HG03039 (cell line): Measurements from ENCODE around the gene C1orf210.

Experiments used
- ATAC-seq: cut with Tn5 transposase; IDR thresholded peaks from one replicate; pipeline ENCODE4 v1.9.1; 2021; ENCODE audit warnings: mild to moderate bottlenecking, moderate library complexity; ENCODE audit not compliant: unreplicated experiment

C1orf210 gene

DNA sequence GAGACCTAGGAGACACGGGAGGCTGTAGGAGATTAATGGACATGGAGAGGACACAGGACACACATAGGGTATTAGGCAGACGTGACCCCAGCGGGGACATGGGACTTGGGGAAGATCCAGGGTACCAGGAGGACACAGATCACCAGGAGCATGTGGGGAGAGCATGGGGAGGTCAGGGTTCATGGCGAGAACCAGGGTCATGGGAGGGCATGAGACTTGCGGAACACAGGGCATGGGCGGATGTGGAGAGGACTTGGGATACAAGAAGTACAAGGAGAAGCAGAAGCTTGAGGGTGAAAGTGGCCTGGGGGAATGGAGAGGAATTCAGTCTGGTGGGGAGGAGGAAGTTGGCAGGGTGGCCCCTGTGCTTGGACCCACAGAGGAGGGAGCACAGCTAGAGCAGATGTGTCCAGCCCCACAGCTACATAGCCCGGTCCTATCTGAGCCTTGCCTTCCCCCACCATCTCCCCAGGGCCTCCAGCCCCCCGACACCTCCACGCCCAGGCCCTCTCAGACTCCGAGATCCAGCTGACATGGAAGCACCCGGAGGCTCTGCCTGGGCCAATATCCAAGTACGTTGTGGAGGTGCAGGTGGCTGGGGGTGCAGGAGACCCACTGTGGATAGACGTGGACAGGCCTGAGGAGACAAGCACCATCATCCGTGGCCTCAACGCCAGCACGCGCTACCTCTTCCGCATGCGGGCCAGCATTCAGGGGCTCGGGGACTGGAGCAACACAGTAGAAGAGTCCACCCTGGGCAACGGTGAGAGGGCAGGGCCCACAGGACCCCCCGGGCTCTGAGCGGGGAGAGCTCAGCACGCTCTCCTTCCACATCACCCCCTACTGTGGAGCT lies 27.5 kb upstream of the C1orf210 start:
- no peak for ATAC-seq

DNA sequence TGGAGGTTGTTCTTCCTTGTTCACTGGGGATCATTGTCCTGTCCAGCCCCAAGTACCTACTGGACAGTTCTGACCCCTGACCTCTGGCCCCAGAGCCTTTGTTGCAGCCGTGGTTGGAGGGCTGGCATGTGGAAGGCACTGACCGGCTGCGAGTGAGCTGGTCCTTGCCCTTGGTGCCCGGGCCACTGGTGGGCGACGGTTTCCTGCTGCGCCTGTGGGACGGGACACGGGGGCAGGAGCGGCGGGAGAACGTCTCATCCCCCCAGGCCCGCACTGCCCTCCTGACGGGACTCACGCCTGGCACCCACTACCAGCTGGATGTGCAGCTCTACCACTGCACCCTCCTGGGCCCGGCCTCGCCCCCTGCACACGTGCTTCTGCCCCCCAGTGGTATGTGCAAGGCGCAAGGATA lies 26.8 kb upstream of the C1orf210 start:
- no peak for ATAC-seq

DNA sequence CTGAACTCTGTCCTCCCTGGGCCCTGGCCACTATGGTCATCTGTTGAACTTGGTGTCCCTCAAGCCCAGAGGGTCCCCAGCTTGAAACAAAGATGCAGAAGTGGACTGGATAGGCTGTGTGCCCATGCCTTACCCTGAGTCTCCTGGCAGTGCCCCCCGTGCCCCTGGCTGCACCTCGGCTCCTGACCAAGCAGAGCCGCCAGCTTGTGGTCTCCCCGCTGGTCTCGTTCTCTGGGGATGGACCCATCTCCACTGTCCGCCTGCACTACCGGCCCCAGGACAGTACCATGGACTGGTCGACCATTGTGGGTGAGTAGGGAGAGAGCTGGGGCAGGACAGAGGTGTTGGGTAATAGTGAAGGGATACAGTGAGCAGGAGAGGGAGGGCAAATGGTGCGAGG lies 26.1 kb upstream of the C1orf210 start:
- no peak for ATAC-seq

DNA sequence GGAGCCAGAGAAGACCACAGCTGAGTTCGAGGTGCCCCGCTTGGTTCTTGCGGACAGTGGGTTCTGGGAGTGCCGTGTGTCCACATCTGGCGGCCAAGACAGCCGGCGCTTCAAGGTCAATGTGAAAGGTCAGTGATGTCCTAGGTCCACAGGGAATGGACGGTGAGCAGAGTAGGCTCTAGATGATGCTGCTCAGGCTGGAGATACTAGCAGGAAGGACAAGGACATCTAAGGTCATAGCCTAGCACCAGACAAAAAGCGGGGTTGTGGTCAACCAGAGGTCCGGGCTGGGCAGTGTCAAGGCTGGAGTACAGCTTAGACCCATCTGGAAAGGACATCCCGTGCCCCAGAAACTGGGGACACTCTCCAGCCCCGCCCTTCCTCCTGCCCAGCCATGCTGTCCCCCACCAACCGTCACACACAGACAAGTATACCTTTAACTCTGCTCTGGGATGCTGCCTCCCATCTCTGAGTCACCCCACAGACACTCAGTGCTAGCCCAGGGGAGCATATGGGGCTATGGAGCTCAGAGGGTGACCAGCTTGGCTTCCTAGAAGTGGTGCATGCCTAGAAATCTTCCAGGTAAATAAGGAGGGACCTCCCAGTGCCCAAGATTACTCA lies 24.1 kb upstream of the C1orf210 start:
- ATAC-seq: no peak

DNA sequence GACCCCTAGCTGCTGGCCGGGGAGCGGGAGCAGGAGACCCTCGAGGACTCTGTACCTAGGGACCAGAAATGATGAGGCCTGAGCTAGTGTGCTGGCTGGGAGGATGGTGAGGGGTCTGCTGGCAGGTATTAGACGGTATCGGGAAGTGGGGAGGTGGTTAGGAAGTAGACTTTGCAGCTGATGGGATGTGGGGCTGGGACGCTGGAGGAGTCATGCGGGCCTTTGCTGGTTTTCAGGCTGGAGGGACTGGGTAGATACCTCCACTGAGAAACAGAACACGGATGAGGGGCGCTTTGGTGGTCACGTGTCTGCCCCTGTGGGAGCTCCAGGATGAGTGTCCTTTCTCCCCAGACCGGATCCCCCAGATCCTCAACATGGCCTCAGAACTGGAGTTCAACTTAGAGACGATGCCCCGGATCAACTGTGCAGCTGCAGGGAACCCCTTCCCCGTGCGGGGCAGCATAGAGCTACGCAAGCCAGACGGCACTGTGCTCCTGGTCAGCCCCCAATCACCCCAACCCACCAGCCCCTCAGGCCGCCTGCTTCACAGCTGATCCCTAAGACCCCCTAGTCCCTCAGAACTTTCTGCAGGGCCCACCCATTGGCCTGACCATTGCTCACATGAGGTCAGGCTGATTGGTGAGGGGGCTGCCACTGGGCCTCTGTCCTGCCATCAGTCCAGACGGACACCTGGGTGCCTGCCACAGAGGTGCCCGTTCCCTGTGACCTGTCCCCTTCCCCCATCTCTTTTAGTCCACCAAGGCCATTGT lies 23.4 kb upstream of the C1orf210 start:
- no peak for ATAC-seq

DNA sequence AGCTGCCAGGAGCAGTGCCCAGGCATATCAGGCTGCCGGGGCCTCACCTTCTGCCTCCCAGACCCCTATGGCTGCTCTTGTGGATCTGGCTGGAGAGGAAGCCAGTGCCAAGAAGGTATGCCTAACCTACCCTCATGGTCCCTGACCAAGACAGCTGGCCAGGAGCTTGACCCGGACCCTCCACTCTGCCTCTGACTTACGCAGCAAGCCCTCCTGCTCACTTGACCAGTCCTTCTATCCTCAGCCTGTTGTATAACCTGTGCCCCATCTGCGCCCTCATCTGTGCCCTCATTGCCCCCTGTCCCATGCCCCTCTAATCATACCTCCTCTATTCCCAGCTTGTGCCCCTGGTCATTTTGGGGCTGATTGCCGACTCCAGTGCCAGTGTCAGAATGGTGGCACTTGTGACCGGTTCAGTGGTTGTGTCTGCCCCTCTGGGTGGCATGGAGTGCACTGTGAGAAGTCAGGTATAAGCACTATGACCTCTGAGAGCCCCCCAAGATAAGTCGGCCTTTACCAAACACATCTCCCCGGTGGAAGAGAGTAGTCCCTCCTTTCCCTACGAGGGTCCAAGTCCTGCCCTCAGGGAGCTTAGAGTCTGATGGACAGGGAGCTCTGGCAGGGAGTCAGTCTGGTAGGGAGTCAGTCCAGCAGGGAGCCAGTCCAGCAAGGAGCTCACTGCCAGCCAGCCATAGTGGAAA lies 22.2 kb upstream of the C1orf210 start:
- ATAC-seq: no peak

DNA sequence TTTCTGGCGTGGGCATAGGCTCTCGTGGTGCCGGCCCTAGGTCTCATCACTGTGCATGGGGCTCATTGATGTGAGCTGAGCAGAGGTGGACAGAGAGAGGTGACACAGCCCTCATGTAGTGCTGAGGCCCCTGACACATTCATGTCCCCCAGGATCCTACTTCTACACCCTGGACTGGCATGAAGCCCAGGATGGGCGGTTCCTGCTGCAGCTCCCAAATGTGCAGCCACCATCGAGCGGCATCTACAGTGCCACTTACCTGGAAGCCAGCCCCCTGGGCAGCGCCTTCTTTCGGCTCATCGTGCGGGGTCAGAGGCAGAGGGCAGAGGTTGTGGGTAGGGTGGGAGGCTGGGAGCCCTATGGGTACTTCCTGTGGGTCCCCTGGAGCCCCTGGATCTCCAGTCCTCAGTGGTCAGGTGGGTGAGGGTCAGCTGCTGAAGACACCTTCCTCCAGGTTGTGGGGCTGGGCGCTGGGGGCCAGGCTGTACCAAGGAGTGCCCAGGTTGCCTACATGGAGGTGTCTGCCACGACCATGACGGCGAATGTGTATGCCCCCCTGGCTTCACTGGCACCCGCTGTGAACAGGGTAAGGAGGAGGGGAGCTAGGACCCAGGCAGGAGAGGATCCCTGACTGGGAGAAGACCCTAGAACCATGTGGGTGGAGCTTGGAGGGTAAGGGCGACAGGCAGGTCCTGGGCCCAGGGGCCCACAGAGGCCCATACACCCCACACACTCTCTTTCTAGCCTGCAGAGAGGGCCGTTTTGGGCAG lies 21.5 kb upstream of the C1orf210 start:
- no peak for ATAC-seq

DNA sequence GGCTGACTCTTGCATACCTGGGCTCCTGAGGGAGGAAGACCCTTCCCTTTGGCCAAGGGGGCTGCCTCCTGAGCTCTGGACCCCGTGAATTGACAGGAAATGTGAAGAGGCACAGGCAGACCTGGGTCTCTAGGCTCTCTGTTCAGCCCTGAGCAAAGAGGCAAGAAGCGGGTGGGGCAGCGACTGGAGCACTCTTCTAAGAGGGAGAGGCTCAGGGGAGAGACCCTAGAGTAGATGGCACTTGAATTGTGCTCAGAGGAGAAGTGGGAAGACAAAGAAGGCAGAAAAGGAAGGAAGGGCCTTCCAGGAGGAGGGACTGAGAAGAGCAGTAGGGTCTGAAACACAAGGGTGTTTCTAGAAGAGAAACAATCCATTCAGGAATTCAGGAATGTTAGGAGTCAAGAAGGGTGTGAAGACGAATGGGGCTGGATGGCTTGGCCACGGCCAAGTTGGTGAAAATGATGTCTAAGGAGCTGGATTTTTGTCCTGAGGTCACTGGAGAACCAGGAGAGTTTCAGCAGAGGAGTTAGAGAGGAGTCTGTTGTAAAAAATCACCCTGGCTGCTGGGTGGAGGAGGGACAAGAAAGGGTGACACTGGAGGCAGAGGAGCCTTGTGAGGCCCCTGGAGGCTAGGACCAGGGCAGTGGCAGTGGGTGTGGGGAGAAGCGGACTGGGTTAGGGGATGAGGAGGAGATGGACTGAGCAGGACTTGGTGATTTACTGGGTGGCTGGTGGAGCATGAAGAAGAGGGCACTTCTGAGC lies 20.7 kb upstream of the C1orf210 start:
- no peak for ATAC-seq

DNA sequence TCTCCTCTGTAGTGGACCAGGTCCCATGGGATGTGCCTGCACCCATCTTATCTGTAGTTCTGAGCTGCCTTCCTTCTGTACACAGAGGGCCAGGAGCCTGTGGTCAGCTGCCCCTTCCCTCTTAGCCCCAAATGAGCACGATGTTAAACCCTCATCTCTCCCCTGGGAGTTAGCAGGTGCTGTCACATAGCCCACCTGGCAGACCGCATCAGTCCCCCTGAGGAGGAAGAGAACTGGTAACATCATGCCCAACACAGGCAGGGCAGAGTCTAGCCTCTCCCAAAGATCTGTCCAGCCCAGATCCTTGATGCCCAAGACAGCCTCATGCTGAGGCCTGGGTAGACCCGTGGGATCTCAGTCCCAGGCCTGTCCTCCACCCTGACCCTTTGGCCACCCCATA lies 20.1 kb upstream of the C1orf210 start:
- no peak for ATAC-seq

DNA sequence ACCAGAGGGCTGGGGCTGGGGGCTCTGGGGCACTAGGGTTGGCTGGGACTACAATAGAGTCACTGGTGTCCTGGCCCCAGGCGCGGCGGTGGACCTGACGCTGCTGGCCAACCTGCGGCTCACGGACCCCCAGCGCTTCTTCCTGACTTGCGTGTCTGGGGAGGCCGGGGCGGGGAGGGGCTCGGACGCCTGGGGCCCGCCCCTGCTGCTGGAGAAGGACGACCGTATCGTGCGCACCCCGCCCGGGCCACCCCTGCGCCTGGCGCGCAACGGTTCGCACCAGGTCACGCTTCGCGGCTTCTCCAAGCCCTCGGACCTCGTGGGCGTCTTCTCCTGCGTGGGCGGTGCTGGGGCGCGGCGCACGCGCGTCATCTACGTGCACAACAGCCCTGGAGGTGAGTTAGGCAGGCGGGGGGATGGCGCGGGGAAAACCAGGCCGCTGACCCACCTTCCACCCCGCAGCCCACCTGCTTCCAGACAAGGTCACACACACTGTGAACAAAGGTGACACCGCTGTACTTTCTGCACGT lies 19.5 kb upstream of the C1orf210 start:
- no peak for ATAC-seq

DNA sequence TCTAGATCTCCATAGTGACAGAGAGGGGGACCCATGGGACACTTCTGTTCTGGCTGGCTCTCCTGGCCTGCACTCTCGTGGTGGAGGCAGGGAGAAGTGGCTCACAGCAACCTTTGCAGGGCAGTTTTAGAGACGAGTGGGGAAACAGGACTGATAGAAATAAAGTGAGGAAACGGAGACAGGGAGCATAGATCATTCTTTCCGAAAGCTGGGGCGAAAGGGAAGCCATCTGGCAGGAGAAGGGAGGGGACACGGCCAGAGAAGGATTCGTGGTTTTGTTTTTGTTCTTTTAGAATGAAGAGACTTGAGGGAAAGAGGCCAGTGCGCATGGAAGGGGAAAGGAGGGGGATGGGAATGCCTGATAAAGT lies 18.9 kb upstream of the C1orf210 start:
- no peak for ATAC-seq

DNA sequence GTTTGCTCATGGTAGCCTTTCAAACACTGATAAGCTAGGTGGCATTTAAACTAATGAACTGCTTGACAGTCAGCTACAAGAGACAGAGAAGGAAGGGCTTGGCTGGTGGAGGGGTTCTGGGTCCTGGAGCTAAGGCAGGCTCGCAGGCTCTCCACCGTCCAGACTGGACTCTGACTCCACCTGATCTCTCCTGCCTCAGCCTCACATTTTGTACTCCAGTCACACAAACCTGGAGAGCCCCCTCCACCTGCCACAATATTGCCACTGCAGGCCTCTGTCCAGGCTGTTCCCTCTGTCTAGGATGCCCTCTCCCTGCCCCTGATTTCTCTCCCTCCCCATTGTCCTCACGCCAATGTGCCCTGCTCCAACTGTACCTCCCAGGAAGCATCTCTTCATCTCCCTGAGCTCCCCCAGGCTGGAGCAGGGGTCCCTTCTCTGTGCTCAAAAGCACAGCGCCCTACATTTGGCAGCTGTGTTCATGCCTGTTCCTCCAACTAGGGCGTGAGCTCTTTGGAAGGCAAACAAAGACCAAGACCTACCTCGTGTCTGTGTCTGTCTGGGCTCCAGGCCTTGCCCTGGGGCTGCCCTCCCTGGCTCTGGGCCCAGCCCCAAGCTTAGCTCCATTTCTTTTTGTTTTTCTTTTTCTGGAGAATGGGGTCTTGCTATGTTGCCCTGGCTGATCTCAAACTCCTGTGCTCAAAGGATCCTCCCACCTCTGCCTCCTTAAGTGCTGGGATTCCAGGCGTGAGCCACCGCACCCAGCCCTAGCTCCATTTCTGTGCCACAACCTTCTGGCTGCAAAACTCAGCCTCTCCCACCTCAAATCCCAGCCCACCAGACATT lies 18.3 kb upstream of the C1orf210 start:
- no peak for ATAC-seq

DNA sequence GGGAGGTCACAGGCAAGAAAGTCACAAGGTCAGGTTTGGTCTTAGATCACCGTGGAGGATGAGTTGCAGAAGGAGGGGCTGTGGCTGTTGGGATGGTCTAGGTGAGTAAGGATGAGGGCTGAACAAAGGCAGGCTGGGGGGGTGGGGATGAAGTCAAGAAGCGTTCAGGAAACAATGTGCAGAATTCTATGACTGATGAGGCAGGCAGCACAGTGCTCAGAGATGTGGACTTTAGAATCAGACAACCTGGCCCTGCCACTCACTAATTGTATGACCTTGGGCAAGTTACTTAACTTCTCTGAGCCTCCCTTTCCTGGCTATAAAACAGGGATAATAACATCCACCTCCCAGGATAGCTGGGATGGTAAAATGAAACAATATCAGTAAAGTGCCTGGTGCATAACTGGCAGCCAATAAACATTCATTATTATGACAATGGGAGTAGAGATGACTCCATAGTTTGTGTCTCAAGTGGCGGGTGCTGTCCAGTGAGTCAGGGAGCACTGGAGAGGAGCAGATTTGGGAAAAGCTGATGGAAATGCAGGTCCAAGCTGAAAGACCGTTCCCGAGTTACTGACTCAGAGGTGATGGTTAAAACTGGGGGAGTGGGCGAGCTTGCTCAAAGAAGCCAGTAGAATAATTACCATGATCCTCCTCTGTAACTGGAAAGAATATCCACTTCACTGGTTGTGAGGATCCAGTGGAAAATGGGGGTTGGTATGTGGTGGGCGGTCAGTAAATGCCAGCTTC lies 17.5 kb upstream of the C1orf210 start:
- no peak for ATAC-seq

DNA sequence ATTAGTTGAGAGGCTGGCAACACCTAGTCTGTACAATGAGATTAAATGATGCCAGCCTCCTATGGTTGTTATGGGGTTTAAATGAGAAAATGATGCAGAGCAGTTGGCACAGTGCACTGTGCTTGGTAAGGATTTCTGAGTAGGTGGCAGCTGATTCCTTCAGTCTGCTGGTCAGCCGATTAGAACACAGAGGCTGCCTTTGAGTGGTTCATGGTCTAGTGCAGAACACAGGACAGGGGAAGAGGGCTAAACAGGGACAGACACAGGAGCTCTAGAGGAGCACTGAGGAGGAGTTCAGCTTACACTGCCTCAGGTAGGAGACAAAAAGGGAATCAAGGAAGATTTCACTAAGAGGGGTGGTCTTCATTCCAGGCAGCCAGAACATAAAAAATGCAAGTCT lies 16.8 kb upstream of the C1orf210 start:
- ATAC-seq: no peak

DNA sequence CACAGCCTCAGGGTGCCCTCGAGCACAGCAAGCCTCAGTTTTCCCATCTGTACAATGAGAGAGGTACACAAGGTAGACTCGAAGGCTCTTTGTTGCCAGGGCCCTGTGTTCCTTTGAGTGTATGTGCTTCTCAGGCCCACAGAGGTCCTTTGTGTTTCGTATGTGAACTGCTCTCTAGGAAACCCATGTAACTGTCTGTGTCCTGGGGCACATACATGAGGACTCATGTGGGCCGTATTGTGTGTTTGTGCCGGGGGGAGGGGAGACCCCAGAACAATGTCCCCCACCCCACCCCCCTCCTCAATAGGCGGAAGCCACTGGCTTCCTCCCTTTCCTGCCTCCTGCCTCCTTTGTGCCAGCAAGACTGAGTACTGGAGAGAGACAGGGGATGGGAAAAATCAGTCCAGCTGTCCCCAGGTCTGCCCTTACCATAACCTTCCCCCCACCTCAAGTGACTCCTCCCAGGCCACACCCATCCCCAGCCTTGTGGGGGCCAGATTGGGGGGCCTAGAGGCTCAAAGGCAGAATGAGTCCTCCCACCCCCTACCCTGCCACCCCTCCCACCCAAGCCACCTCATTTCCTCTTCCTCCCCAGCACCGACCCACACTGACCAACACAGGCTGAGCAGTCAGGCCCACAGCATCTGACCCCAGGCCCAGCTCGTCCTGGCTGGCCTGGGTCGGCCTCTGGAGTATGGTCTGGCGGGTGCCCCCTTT lies 15.2 kb upstream of the C1orf210 start, which contains the start of gene TIE1:
Gene TIE1 (plus strand): TSS at position 605 of the 717 bp plus-strand sequence. CDS start 90 bp downstream, at position 695.
- no peak for ATAC-seq

DNA sequence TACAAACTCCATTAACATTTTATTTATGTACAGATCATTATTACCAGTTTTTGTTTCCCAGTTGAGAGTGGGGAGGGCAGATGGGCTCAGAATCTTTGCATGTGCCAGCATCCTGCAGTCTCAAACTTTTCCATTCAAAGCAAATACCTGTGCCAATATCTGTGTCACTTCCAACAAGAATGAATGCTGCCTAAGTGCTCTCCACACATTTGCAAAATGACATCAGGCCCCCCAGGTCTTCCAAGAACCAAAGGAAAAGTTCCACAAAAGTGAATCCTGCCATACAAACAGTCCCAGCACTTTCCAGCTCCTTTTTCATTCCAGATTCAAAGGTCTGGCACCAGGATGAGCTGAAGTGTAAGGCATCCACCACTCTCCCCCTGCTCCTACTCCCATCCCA lies 13.7 kb upstream of the C1orf210 start:
- ATAC-seq: no peak

DNA sequence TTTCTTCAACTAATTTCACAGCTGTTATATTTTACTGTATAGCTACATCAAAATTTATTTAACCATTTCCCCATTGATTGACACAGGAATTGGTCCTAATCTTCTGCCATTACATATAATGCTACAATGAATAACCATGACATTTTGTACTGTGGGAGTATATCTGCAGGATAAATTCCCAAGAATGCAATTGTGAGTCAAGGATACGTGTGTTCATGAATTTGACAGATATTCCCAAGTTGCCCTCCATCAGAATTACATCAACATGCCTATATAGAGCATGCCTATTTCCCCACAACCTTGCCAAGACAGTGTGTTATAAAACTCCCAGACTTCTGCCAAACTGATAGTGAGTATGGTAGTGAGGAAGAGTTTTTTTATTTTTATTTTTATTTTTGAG lies 12.7 kb upstream of the C1orf210 start:
- ATAC-seq: no peak
